ENCODE data around the gene ME3. TPM values are rescaled to one million over a fixed set of nuclear protein-coding genes. Genes with fewer than 3 reads are reported as not detected.

Gene ME3
- total and polyA plus RNA-seq, 4 donors = 1.4 to 7.2 (median 2.3) TPM

GRCh38 chr11:86670181-86670580 lies 2.2 kb downstream of the ME3 start (continued):
- TF ChIP-seq GABPA (IDR thresholded peaks at IDR 0.05 in 1 of 2, conservative IDR thresholded peaks at IDR 0.05 in 1 of 2) = no peak
- TF ChIP-seq ATF3 (IDR thresholded peaks at IDR 0.05) = no peak
- TF ChIP-seq CTCF (IDR thresholded peaks at IDR 0.05; ENCODE audit: low read depth, low read length, missing input control) = no peak

- DNase-seq (ENCODE audit: low spot score) = no peak
- WGBS = 83% methylated on average over 7 of the region's 7 CpGs
- TF ChIP-seq MAX (IDR thresholded peaks at IDR 0.05) (no peak), YY1 (IDR thresholded peaks at IDR 0.05) (no peak), HNF4G (IDR thresholded peaks at IDR 0.05) (no peak), FOXA2 (IDR thresholded peaks at IDR 0.05) (no peak), EGR1 (IDR thresholded peaks at IDR 0.05; ENCODE audit: low read depth in 2 of 2) (no peak), GABPA (IDR thresholded peaks at IDR 0.05 in 1 of 2, conservative IDR thresholded peaks at IDR 0.05 in 1 of 2) (no peak), TAF1 (conservative IDR thresholded peaks at IDR 0.05) (no peak), RXRA (IDR thresholded peaks at IDR 0.05) (no peak), HNF4A (conservative IDR thresholded peaks at IDR 0.05) (no peak), JUND (IDR thresholded peaks at IDR 0.05) (no peak), SP1 (IDR thresholded peaks at IDR 0.05) (no peak), RAD21 (IDR thresholded peaks at IDR 0.05) (no peak), NR2F2 (IDR thresholded peaks at IDR 0.05) (no peak), ATF3 (IDR thresholded peaks at IDR 0.05) (no peak), CTCF (IDR thresholded peaks at IDR 0.05; ENCODE audit: low read depth, low read length, missing input control) (no peak), ZBTB33 (IDR thresholded peaks at IDR 0.05) (no peak), REST (IDR thresholded peaks at IDR 0.05) (no peak), FOXA1 (IDR thresholded peaks at IDR 0.05) (no peak)
- Histone ChIP-seq H3K9me3 (ENCODE audit: control insufficient read depth in 4 of 4, low read length in 3 of 4) (no peaks in the 10 kb centered on the region), H3K27ac (ENCODE audit: low read depth in 1 of 2, low read length in 2 of 2) (no peak overlapping the region), H3K4me3 (ENCODE audit: low read depth in 1 of 3, low read length in 3 of 3) (no peak overlapping the region), H3K27me3 (ENCODE audit: control insufficient read depth in 4 of 4, insufficient read depth in 4 of 4, low read length in 3 of 4) (no peaks in the 10 kb centered on the region), H3K9ac (ENCODE audit: low read depth in 1 of 2, low read length in 2 of 2) (no peak overlapping the region), H3K4me1 (ENCODE audit: control insufficient read depth in 4 of 4, insufficient read depth in 4 of 4, low read length in 3 of 4) (peaks cover 1 to 17% (median 12%) of the 10 kb centered on the region in 4 donors), H3K36me3 (ENCODE audit: control insufficient read depth in 4 of 4, insufficient read depth in 3 of 4, low read depth in 1 of 4, low read length in 3 of 4) (no peaks in the 10 kb centered on the region)
Observed at GRCh38 chr11:86669424-86669823, 3.0 kb downstream of the ME3 start.

Measured in liver (tissue), 9 donors.